ENCODE measurements around the gene ATXN7L3B. TPM values are rescaled to one million over a fixed set of nuclear protein-coding genes. Genes with fewer than 3 reads are reported as not detected.

Gene ATXN7L3B
- total RNA-seq, 2 donors from 2014 or later = 16.6 to 22.9 TPM

DNA sequence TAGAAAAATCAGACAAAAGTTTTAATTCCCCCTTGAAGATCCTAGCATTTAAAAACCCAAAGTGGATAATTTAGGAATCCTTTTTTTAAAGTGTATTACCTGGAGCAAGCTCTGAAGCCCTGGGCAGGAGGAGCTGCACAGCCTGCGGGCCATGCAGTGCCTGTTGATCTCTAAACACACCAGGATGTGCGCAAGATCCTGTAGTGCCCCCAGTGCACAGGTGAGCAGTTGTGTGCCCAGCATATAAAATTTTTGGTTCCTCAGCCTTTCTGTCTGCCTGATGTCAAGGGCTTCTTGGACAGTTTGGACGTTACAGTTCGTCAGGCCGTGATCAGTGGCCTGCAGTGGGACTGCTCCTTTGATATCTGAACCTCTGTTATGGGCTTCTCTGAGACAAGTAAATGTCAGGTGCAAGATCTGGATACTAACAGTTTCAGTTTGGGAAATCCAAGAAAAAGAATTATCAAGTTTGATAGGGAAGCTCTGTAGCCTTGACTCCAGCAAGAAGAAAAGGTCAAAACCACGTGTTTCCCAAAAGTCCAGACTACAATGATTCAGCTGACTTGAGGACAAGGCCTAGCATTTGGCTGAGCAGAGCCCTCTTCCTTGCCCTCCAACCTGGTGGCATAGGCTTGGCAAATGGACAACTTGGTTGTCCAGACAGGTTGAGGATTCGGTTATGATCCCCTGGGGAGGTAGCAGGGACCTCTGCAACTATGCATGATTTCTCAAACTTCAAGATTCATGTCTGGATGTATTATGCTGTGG, 1.0 kb downstream of the ATXN7L3B start:
- Mint-ChIP-seq H3K36me3 (peaks cover 38 to 54% of the 10 kb centered on the region in 2 donors), H3K27ac (peak overlapping the region; percentile 100), H3K9me3 (no peaks in the 10 kb centered on the region)
- ATAC-seq (peak in 1 of 2 donors; percentile 10), DNase-seq (ENCODE audit: low spot score in 2 of 2) (peak in 1 of 2 donors; percentile 32)

DNA sequence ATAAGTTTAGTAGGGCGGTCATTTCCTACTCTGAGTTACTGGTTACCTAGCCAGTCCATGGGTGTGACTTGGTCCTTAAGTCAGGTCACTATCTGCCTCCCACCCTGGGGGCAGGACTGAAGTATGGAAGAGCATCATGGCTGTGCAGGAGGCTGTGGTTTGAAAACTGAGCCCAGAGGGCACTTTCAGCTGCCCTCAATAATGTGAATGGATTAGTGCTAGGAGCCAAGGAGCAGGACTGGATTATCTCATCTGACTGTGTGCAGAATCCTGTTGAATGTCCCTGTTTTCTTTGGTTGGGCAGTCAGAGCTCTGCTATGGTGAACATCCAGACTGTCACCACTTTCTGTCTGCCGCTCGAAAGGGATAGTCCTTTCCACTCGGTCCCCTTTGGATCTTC, 1.6 kb downstream of the ATXN7L3B start:
- H3K9me3 Mint-ChIP-seq = no peaks in the 10 kb centered on the region
- no peak for ATAC-seq
- peak overlapping the region; percentile 100 for H3K27ac Mint-ChIP-seq
- peaks cover 38 to 54% of the 10 kb centered on the region in 2 donors for H3K36me3 Mint-ChIP-seq
- no peak for DNase-seq (ENCODE audit: low spot score in 2 of 2)

DNA sequence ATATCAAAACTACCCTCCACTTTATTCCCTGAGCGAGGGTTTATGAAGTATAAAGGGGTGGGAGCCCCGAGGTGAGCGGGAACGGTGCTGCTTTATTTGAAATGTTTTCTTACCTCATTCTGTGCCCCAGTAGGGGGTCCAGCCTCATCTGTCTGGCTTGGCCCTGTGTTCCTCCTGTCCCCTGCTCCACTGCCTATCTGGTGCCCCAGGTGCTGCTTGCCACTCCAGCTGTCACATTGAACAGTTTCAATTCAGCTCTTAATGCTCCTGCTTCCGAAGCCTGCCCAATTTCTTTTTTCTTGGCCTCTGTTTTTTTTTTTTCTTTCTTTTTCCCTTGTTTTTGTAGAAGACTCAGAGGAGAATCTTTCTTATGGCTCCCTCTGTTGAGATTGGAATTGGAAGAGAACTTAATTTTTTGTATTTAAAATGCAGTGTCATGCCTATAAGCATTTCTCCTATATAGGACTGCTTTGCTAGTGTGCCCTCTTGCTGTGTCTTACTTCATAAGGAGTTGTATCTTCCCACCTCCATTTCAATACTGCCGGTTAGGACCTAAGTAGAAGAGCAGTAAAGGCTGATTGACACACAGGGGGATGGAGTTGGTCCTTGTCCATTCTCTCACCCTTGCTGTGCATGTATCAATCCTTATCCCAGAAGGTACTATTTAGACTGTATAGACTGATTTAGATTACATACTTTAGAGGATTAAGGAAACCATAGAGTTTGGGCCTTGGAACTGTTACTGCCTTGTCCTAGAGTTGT, 2.3 kb downstream of the ATXN7L3B start:
- ATAC-seq (no peak), DNase-seq (ENCODE audit: low spot score in 2 of 2) (no peak)
- Mint-ChIP-seq H3K27ac (peak overlapping the region; percentile 92 to 100), H3K9me3 (no peaks in the 10 kb centered on the region), H3K36me3 (peaks cover 38 to 54% of the 10 kb centered on the region in 2 donors)

DNA sequence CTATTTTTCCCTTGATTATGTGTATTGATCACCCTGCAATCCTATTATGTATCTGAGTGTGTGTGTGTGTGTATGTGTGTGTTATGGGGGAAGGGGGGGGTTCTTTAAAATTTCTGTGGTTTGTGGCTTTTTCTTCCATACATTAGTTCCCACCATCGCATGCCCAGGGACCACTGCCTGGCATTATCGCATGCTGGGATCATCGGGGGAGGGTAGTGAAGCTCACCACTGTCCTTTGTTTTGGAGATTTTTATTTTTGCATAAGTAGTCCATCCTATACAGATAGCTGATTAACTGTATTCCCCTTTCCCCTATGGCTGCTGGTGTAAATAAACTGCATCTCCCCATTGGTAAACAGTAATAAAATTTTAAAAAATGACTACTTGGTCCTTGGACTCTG, 3.4 kb downstream of the ATXN7L3B start:
- Mint-ChIP-seq H3K36me3 (peaks cover 38 to 54% of the 10 kb centered on the region in 2 donors), H3K9me3 (no peaks in the 10 kb centered on the region), H3K27ac (peak overlapping the region in 1 of 2 donors; percentile 100)
- no peak for ATAC-seq
- DNase-seq (ENCODE audit: low spot score in 2 of 2) = no peak

DNA sequence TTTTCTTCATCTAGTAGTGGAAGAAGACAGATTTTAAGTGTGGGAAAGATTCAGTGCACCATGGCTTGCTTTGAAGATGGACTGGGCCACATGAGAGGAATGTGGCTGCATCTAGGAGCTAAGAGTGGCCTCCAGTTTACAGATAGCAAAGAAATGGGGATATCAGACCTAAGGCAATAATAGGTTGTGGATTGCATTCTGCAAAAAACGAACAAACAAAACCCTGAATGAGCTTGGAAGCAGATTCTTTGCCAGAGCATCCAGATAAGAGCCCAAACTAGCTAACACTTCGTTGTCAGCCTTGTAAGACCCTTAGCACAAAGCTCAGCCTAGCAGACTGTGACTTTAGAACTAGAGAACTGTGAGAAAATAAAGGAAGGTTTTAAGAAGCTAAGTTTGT, 9.6 kb downstream of the ATXN7L3B start:
- no peak for DNase-seq (ENCODE audit: low spot score in 2 of 2)
- no peak overlapping the region for H3K27ac Mint-ChIP-seq
- no peaks in the 10 kb centered on the region for H3K9me3 Mint-ChIP-seq
- ATAC-seq = no peak
- peaks cover 0 to 10% of the 10 kb centered on the region in 2 donors for H3K36me3 Mint-ChIP-seq

DNA sequence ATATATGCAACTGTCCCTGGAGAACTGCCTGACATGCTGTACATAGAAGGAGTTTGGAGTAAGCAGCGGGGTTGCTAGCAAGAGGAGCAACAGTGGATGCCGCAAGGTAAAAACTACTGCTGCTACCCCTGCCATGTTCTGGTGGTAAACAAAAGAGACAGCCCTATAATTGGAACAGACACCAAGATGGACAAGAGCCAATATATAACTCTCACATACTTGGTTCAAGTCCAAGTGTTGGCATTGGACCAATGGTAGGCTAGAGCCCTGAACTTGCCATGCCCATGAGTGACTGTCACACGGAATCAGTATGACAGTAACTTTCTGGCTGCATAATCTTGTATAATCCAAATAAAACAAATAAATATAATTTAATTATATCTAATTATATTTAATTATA, 13.7 kb downstream of the ATXN7L3B start:
- H3K9me3 Mint-ChIP-seq = no peaks in the 10 kb centered on the region
- H3K27ac Mint-ChIP-seq = no peak overlapping the region
- H3K36me3 Mint-ChIP-seq = no peaks in the 10 kb centered on the region
- DNase-seq (ENCODE audit: low spot score in 2 of 2) (no peak), ATAC-seq (no peak)

DNA sequence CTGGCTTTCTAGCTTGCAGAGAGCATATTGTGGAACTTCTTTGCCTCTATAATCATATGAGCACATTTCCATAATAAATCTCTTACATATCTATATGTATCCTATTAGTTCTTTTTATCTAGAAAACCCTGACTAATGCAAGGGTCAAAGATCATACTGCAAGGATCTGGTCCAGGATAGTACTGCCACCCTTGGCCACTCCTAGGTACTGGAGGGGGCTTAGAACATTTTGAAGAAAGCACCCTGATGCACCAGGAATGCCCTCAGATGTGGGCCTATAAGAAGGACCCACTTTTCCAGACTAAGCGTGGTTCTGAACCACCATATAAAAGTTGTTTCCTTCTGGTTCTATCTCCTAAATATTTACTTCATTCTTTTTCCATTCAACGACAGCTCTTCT, 14.6 kb downstream of the ATXN7L3B start:
- ATAC-seq = no peak
- DNase-seq (ENCODE audit: low spot score in 2 of 2) = no peak

DNA sequence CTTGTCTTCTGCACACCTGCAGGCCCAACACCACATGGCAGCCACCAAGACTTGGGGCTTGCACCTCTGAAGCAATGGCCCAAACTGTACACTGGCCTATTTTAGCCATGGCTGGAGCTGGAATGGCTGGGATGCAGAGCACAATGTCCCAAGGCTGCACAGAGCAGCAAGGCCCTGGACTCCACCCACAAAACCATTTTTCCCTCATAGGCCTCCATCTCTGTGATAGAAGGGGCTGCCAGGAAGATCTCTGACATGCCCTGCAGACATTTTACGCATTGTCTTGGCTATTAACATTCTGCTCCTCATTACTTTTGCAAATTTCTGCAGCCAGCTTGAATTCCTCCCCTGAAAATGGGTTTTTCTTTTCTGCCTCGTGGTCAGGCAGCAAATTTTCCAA, 22.1 kb downstream of the ATXN7L3B start:
- H3K9me3 Mint-ChIP-seq = no peaks in the 10 kb centered on the region
- DNase-seq (ENCODE audit: low spot score in 2 of 2) = no peak
- H3K36me3 Mint-ChIP-seq = no peaks in the 10 kb centered on the region
- ATAC-seq = no peak
- no peak overlapping the region for H3K27ac Mint-ChIP-seq

More for the DNA sequence above, 14.6 kb downstream of the ATXN7L3B start:
- Mint-ChIP-seq H3K9me3 (no peaks in the 10 kb centered on the region), H3K27ac (no peak overlapping the region), H3K36me3 (no peaks in the 10 kb centered on the region)

DNA sequence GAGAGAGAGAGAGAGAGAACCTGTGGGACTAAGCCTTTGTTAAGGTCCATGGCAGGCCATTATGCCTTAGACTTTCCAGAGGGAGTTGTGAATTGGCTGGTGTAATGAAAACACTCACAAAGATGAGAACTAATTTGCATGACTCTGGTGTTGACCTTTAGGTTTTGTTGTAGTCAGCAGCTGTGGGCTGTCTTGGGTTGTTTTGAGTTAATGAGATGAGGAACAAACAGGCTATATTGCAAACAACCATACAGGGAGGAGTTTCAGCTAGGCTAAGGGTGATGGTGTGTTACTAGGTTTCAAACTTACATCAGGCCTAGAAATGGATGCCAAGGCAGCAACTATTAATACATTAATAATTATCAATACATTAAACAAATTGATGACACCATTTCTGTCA, 26.3 kb downstream of the ATXN7L3B start:
- H3K27ac Mint-ChIP-seq = no peak overlapping the region
- ATAC-seq = no peak
- no peak for DNase-seq (ENCODE audit: low spot score in 2 of 2)
- H3K9me3 Mint-ChIP-seq = no peaks in the 10 kb centered on the region
- H3K36me3 Mint-ChIP-seq = no peaks in the 10 kb centered on the region

DNA sequence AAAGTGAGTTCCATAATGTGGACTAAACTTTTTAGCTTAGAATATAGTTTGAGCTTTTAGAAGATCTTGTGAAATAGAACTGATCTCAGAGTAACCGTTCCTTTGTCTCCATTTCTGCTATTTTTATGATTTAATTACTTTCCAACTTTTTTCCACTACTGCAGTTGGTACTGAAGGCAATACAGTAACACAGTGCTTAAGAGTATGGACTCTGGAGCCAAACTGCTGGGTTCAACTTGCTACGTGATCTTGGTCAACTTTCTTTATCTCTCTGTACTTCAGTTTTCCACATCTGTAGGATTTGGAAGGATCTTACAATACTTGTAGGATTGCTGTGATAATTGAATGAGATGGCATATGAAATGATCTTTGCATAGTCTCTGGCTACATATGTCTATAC, 40.9 kb downstream of the ATXN7L3B start:
- no peak overlapping the region for H3K27ac Mint-ChIP-seq
- DNase-seq (ENCODE audit: low spot score in 2 of 2) (no peak), ATAC-seq (no peak)
- H3K9me3 Mint-ChIP-seq = no peaks in the 10 kb centered on the region
- H3K36me3 Mint-ChIP-seq = no peaks in the 10 kb centered on the region

- DNase-seq (ENCODE audit: low spot score in 2 of 2) = no peak
- Mint-ChIP-seq H3K36me3 (no peaks in the 10 kb centered on the region), H3K9me3 (no peaks in the 10 kb centered on the region), H3K27ac (no peak overlapping the region)
- no peak for ATAC-seq
These were observed 41.8 kb downstream of the ATXN7L3B start for GRCh38 chr12:74579446-74579845.

DNA sequence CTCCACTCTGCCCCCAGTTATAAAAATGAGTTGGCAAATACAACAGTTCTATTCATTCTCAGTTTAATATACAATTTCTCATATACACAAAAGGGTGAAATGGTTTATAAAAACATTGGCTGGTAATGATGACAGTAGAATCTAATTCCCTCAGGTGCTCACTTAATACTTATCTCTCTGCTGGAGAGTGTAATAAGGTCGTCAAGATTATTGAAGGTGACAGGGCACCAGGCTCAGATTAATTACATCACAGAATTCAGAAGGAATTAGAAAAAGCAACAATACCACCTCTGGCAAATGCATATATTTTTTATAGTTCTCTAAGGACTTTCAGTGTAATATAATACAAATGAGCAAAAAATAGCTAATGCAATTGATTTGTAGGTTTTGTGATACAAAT, 42.3 kb downstream of the ATXN7L3B start:
- ATAC-seq (no peak), DNase-seq (ENCODE audit: low spot score in 2 of 2) (no peak)
- Mint-ChIP-seq H3K27ac (no peak overlapping the region), H3K9me3 (no peaks in the 10 kb centered on the region), H3K36me3 (no peaks in the 10 kb centered on the region)

DNA sequence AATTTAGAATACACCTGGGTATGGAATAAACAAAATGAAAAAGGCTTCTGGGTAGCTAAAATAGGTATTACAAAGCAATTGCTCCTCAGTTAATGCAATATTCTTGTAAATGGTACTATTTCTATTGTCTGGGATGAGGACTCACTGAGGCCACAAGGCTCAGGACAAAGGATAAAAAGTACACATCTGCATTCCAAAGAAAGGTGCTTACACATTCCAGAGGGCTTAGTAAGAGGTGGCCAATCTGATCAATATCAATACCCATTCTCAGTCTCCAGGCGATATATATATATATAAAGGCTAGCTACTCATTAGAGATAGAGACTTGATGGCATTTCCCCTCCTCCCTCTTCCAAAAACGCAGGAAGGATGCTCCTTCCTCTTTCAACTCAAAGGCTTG, 43.8 kb downstream of the ATXN7L3B start:
- DNase-seq (ENCODE audit: low spot score in 2 of 2) (no peak), ATAC-seq (no peak)
- Mint-ChIP-seq H3K36me3 (no peaks in the 10 kb centered on the region), H3K9me3 (no peaks in the 10 kb centered on the region), H3K27ac (no peak overlapping the region)

DNA sequence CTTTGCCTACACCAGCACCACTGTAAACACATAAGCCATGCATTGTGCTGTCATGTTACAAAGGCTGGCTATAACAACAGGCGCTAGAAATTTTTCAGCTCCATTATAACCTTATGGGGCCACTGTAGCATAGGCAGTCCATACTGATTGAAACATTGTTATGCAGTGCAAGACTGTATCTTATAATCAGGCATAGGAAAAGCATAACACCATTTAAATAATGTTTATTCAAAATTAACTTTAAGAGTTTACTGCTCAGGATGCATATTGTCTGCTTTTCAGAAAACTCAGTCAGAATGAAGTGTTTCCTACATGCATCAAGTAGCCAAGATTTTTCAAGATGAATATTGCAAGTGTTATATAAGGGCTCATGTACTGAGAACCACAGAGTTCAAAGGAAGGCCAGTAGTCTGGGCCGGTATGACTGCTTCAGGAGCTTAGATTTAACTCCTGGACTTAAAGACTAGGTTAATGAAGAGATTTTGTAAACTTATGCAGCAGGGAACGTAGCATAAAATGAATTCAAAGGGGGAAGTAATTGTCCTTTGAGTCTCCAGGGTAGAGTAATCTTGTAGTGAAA, 46.9 kb downstream of the ATXN7L3B start:
- H3K9me3 Mint-ChIP-seq = no peaks in the 10 kb centered on the region
- no peaks in the 10 kb centered on the region for H3K36me3 Mint-ChIP-seq
- H3K27ac Mint-ChIP-seq = no peak overlapping the region

DNA sequence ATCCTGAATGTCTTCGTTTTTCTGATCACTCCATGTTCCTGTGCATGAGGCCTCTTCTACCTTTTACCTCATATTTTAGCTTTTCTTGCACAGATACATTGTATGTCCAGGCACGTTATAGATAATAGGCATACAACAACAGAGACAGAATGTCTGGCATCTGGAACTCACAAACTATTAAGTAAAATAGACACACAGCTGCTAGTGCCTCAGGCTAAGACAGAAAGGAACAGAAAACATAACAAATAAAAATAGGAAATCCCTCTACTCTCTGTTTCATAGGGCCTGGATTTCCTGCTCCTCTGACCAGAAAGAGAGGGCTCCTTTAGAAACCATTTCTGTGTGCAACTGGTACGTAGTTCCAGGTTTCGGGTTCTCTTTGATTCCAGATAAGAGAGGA, 48.6 kb downstream of the ATXN7L3B start:
- Mint-ChIP-seq H3K27ac (no peak overlapping the region), H3K9me3 (no peaks in the 10 kb centered on the region), H3K36me3 (no peaks in the 10 kb centered on the region)
- ATAC-seq = no peak
- no peak for DNase-seq (ENCODE audit: low spot score in 2 of 2)

More for the DNA sequence above, 46.9 kb downstream of the ATXN7L3B start:
- ATAC-seq (no peak), DNase-seq (ENCODE audit: low spot score in 2 of 2) (no peak)
